Activated CD4-positive, CD25-positive, alpha-beta regulatory T cell treated with anti-CD3 and anti-CD28 coated beads, Interleukin-2, amount 50 U/mL, for 24 hours (primary cell): ENCODE results near the gene ALDH6A1.

ENCODE experiments used
- ATAC-seq, 2 donors: fragments of 150-1000 bp; cut with Tn5 transposase; one replicate each; pipeline ENCODE4 v1.10.0; 2021; ENCODE audit warnings: mild to moderate bottlenecking in 1 of 2, moderate library complexity in 1 of 2

The ALDH6A1 gene

GRCh38 chr14:74048281-74048680, 36.0 kb downstream of the ALDH6A1 start:
- ATAC-seq: no peak

GRCh38 chr14:74045522-74045921, 38.7 kb downstream of the ALDH6A1 start:
- ATAC-seq: no peak

GRCh38 chr14:74042296-74042695, 42.0 kb downstream of the ALDH6A1 start:
- no peak for ATAC-seq

GRCh38 chr14:74038020-74038859, 46.0 kb downstream of the ALDH6A1 start:
- peak in 1 of 2 donors; percentile 41 for ATAC-seq

- no peak for ATAC-seq
Measured at GRCh38 chr14:74035556-74035955, 48.7 kb downstream of the ALDH6A1 start.

GRCh38 chr14:74034572-74034971, 49.7 kb downstream of the ALDH6A1 start:
- ATAC-seq: no peak

- no peak for ATAC-seq
Measured at GRCh38 chr14:74029136-74029535, 55.1 kb downstream of the ALDH6A1 start.

GRCh38 chr14:74022346-74022745, 61.9 kb downstream of the ALDH6A1 start:
- no peak for ATAC-seq

GRCh38 chr14:74019408-74020137, 64.7 kb downstream of the ALDH6A1 start:
- ATAC-seq: no peak

GRCh38 chr14:74018586-74019407, 65.5 kb downstream of the ALDH6A1 start, which contains the start of the genes BBOF1 and ENTPD5:
TSS of gene BBOF1 (plus strand) at chr14:74019349. CDS start at chr14:74019479, 130 bp downstream.
TSS of gene ENTPD5 (minus strand) at chr14:74019288. CDS start at chr14:73988102, 31,186 bp downstream.
- ATAC-seq: peak; percentile 94 to 95

- ATAC-seq: peak; percentile 33 to 36
Measured at GRCh38 chr14:74018174-74018585, 66.1 kb downstream of the ALDH6A1 start.

- no peak for ATAC-seq
Measured at GRCh38 chr14:74015963-74016362, 68.3 kb downstream of the ALDH6A1 start.

- ATAC-seq: no peak
Measured at GRCh38 chr14:74015176-74015575, 69.1 kb downstream of the ALDH6A1 start.

- ATAC-seq: no peak
Measured at GRCh38 chr14:74014299-74014698, 70.0 kb downstream of the ALDH6A1 start.

GRCh38 chr14:74008843-74009499, 75.3 kb downstream of the ALDH6A1 start:
- ATAC-seq: no peak
